Activated gamma-delta T cell treated with anti-CD3 and anti-CD28 coated beads, Interleukin-2, amount 50 U/mL, for 16 hours (primary cell): ENCODE results near the gene WNK1.

Experiments
- DNase-seq: peaks from one replicate; pipeline ENCODE4 v3.0.0-alpha.2; 2020; ENCODE audit warnings: low read depth

Gene WNK1

GRCh38 chr12:863285-863684 lies 110.9 kb downstream of the WNK1 start:
- DNase-seq: no peak

GRCh38 chr12:865614-866013 lies 113.2 kb downstream of the WNK1 start:
- no peak for DNase-seq

GRCh38 chr12:867905-868304 lies 115.5 kb downstream of the WNK1 start:
- no peak for DNase-seq

GRCh38 chr12:868722-869121 lies 116.3 kb downstream of the WNK1 start:
- DNase-seq: no peak

- DNase-seq: no peak
These were observed 118.0 kb downstream of the WNK1 start for GRCh38 chr12:870378-870777.

GRCh38 chr12:873954-874353 lies 121.6 kb downstream of the WNK1 start:
- no peak for DNase-seq

GRCh38 chr12:879641-880040 lies 127.3 kb downstream of the WNK1 start:
- DNase-seq: no peak

- no peak for DNase-seq
These were observed 128.3 kb downstream of the WNK1 start for GRCh38 chr12:880656-881055.

- DNase-seq: no peak
These were observed 132.5 kb downstream of the WNK1 start for GRCh38 chr12:884746-885414.

- no peak for DNase-seq
These were observed 133.3 kb downstream of the WNK1 start for GRCh38 chr12:885701-886100.

GRCh38 chr12:886206-886605 lies 133.8 kb downstream of the WNK1 start:
- DNase-seq: no peak

- no peak for DNase-seq
These were observed 141.8 kb downstream of the WNK1 start for GRCh38 chr12:894226-894625.

- no peak for DNase-seq
These were observed 143.7 kb downstream of the WNK1 start for GRCh38 chr12:896031-896430.

GRCh38 chr12:897386-897785 lies 145.0 kb downstream of the WNK1 start:
- no peak for DNase-seq

GRCh38 chr12:902581-902980 lies 150.2 kb downstream of the WNK1 start:
- DNase-seq: no peak

- no peak for DNase-seq
These were observed 150.7 kb downstream of the WNK1 start for GRCh38 chr12:903055-903454.

GRCh38 chr12:904010-904414 lies 151.6 kb downstream of the WNK1 start:
- DNase-seq: no peak

GRCh38 chr12:905261-906031 lies 153.1 kb downstream of the WNK1 start:
- DNase-seq: no peak

- DNase-seq: no peak
These were observed 153.7 kb downstream of the WNK1 start for GRCh38 chr12:906062-906585.

GRCh38 chr12:907413-908185 lies 155.2 kb downstream of the WNK1 start:
- no peak for DNase-seq

GRCh38 chr12:909861-910260 lies 157.5 kb downstream of the WNK1 start:
- DNase-seq: no peak

- no peak for DNase-seq
These were observed 158.0 kb downstream of the WNK1 start for GRCh38 chr12:910416-910815.
